Lung (tissue), 12 donors: ENCODE results near the gene XPNPEP1. TPM values are rescaled to one million over a fixed set of nuclear protein-coding genes. Genes with fewer than 3 reads are reported as not detected.

ENCODE experiments used
- ATAC-seq: fragments of 200-7000 bp; cut with Tn5 transposase; one replicate; pipeline ENCODE4 v1.9.1; 2020; ENCODE audit warnings: moderate number of reproducible peaks; ENCODE audit not compliant: insufficient read depth, low FRiP score
- DNase-seq, 3 donors: peaks; one replicate each; pipeline ENCODE4 v3.0.0-alpha.2; 2013 to 2017
- H3K27ac ChIP-seq, 2 donors: one replicate each; pipeline ENCODE4 v1.5.1; 2013; ENCODE audit warnings: mild to moderate bottlenecking in 2 of 2, moderate library complexity in 2 of 2, control low read depth in 1 of 2, inconsistent platforms in 1 of 2, low read depth in 1 of 2, low read length in 1 of 2
- H3K27me3 ChIP-seq, 3 donors: one replicate each; pipeline ENCODE4 v1.5.1; 2013; ENCODE audit warnings: low read length in 2 of 3; ENCODE audit not compliant: control insufficient read depth in 3 of 3, insufficient read depth in 3 of 3
- H3K36me3 ChIP-seq, 4 donors: one replicate each; pipeline ENCODE4 v1.5.1; 2013; ENCODE audit warnings: low read length in 4 of 4, mild to moderate bottlenecking in 1 of 4, moderate library complexity in 1 of 4; ENCODE audit not compliant: control insufficient read depth in 4 of 4, insufficient read depth in 4 of 4
- H3K4me1 ChIP-seq, 5 donors: one replicate each; pipeline ENCODE4 v1.5.1; 2013; ENCODE audit warnings: low read length in 5 of 5, mild to moderate bottlenecking in 2 of 5, moderate library complexity in 1 of 5; ENCODE audit not compliant: control insufficient read depth in 5 of 5, insufficient read depth in 5 of 5
- H3K4me3 ChIP-seq: one replicate; pipeline ENCODE4 v1.5.1; 2013; ENCODE audit warnings: mild to moderate bottlenecking, control low read depth, moderate library complexity
- H3K9ac ChIP-seq, 2 donors: one replicate each; pipeline ENCODE4 v1.5.1; 2013; ENCODE audit warnings: low read length in 2 of 2, control low read depth in 1 of 2; ENCODE audit not compliant: insufficient read depth in 1 of 2
- H3K9me3 ChIP-seq, 4 donors: one replicate each; pipeline ENCODE4 v1.5.1; 2013; ENCODE audit warnings: low read length in 3 of 4, mild to moderate bottlenecking in 1 of 4, moderate library complexity in 1 of 4; ENCODE audit not compliant: control insufficient read depth in 4 of 4, insufficient read depth in 3 of 4
- WGBS, 2 donors: extraction: QIAGEN DNeasy Blood & Tissue Kit; methylation state at CpG; one replicate each; pipeline ENCODE4 v1.1.7; 2013; 5-methylcytosine and 5-hydroxymethylcytosine counted together
- polyA plus RNA-seq, 2 donors: library from polyadenylated mRNA; stranded (reverse); fragments of 200-250 nt; gene quantifications; one replicate each; pipeline ENCODE4 v1.2.1, GENCODE V29; 2013
- total RNA-seq, 2 donors: library from RNA; depleted of rRNA in 1 of 2; stranded (reverse); fragments of >200 nt in 1 of 2; gene quantifications; one replicate each; pipeline ENCODE4 v1.2.1, GENCODE V29; 2014 to 2021
- TF ChIP-seq, protein P1 (sequence below): IDR thresholded peaks from 2 replicates; pipeline ENCODE4 v1.5.1; 2012; ENCODE audit warnings: mild to moderate bottlenecking; ENCODE audit errors: control extremely low read depth, extremely low read depth
- donor health status: control.
- donor health status: control.
- donor health status: Bipolar disorder and iron deficiency.
- donor health status: healthy.
- donor health status: DM: yes; HTN: yes; CAD: no.

XPNPEP1 gene
- total and polyA plus RNA-seq, 4 donors: 16.5 to 129 (median 48.4) TPM

DNA sequence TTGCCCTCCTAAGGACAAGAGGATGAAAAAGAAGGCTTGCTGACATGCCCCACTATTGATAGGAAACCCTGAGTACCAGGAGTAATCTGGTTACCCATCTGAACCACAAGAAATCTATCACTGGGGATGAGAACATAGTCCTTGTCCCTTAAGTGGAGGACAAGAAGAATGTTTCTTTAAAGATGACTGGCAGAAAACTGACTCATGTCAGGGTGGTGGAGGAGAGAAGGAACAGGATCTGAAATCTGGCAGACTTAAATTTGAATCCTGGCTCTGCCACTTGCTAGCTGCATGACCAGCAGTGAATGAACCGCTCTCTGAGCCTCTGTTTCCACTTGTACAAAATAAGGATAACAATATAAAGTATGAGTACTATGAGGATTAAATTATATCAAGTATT, 38.9 kb upstream of the XPNPEP1 start:
- H3K27ac ChIP-seq: no peak overlapping the region
- TF ChIP-seq, protein P1, sequence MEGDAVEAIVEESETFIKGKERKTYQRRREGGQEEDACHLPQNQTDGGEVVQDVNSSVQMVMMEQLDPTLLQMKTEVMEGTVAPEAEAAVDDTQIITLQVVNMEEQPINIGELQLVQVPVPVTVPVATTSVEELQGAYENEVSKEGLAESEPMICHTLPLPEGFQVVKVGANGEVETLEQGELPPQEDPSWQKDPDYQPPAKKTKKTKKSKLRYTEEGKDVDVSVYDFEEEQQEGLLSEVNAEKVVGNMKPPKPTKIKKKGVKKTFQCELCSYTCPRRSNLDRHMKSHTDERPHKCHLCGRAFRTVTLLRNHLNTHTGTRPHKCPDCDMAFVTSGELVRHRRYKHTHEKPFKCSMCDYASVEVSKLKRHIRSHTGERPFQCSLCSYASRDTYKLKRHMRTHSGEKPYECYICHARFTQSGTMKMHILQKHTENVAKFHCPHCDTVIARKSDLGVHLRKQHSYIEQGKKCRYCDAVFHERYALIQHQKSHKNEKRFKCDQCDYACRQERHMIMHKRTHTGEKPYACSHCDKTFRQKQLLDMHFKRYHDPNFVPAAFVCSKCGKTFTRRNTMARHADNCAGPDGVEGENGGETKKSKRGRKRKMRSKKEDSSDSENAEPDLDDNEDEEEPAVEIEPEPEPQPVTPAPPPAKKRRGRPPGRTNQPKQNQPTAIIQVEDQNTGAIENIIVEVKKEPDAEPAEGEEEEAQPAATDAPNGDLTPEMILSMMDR: no peak
- H3K4me1 ChIP-seq: peaks cover 0 to 81% (median 21%) of the 10 kb centered on the region in 5 donors
- H3K27me3 ChIP-seq: no peaks in the 10 kb centered on the region
- no peak overlapping the region for H3K4me3 ChIP-seq
- no peak overlapping the region for H3K9ac ChIP-seq
- no peaks in the 10 kb centered on the region for H3K36me3 ChIP-seq
- ATAC-seq (no peak), DNase-seq (no peak)
- H3K9me3 ChIP-seq: no peaks in the 10 kb centered on the region
- 90 to 100% methylated on average over 1 of the region's 1 CpG for WGBS, 2 donors

DNA sequence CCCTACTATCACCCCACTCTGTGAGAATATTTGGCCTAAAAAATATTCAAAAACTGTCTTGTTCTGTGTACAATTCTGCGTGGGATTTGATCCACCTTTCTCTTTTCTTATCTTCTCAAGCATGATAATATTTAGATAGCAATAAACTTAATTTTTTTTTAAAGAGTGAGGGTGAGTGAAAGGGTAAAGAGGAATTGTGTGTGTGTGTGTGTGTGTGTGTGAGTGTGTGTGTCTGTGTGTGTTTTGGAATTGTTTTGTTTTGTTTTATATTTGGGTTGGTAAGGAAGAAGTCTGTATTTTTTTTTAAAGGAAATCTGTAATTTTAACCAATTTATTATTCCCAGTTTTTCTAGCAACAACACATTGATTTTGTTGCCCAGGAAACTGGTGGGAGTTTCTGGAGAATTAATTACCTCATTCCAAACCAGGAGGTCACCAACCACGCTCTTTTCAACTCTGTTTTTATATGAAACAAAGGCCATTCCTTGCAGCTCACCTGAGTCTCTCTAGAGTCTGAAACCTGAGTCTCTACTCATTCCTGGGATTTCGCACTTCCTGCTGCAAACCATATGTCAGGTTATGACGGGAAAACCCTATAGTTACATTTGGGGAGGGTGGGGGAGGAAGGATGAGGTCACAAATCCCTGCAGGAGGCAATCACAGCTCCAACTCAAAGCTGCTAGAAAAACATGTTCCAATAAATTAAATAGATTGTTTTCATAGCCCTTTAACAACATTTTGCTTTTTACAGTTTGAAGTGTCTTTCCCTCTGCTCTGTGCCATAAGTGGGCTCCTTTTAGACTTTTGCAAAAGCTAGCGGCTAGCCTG, 38.1 kb upstream of the XPNPEP1 start:
- H3K4me3 ChIP-seq: no peak overlapping the region
- DNase-seq (peak; percentile 44 to 69 (median 69)), ATAC-seq (no peak)
- no peak overlapping the region for H3K27ac ChIP-seq
- H3K36me3 ChIP-seq: no peaks in the 10 kb centered on the region
- no peaks in the 10 kb centered on the region for H3K9me3 ChIP-seq
- WGBS, 2 donors: 83 to 85% methylated on average over 5 of the region's 5 CpGs
- H3K4me1 ChIP-seq: peaks cover 0 to 72% (median 19%) of the 10 kb centered on the region in 5 donors
- H3K27me3 ChIP-seq: no peaks in the 10 kb centered on the region
- peak overlapping the region in 1 of 2 donors; percentile 50 for H3K9ac ChIP-seq
- TF ChIP-seq, protein P1: no peak

DNA sequence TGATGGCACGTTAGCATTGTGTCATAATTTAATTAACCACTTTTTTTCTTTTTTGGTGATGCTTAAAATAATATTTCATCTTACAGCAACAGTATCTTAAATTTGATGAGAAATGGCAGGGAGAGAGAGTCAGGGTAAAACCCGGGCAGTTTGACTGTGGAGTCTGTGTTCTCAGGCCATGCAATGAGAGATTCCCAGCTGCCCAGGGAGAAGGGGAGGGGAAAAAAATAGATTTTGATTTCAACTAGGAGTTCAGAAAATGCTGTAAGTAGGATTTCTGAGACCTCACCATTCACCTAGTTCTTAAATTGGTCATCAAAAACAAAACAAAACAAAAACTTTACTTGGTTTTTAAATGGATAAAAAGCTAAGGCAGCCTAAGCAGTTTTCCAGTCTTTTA, 37.4 kb upstream of the XPNPEP1 start:
- TF ChIP-seq, protein P1: no peak
- H3K4me1 ChIP-seq: peaks cover 0 to 68% (median 19%) of the 10 kb centered on the region in 5 donors

More for the DNA sequence above, 37.4 kb upstream of the XPNPEP1 start:
- DNase-seq (peak in 1 of 3 donors; percentile 66), ATAC-seq (no peak)
- no peak overlapping the region for H3K9ac ChIP-seq
- H3K27ac ChIP-seq: no peak overlapping the region
- no peaks in the 10 kb centered on the region for H3K36me3 ChIP-seq
- WGBS, 2 donors: 82 to 93% methylated on average over 2 of the region's 2 CpGs
- H3K4me3 ChIP-seq: no peak overlapping the region
- H3K9me3 ChIP-seq: no peaks in the 10 kb centered on the region
- no peaks in the 10 kb centered on the region for H3K27me3 ChIP-seq
